B cell (primary cell): Measurements from ENCODE around the gene CBLB. TPM values are rescaled to one million over a fixed set of nuclear protein-coding genes. Genes with fewer than 3 reads are reported as not detected.

Source experiments
- ATAC-seq: fragments of 200-7000 bp; cut with Tn5 transposase; one replicate; pipeline ENCODE4 v1.10.0; 2021; ENCODE audit warnings: low read depth, mild to moderate bottlenecking, moderate number of reproducible peaks, moderate library complexity
- CTCF ChIA-PET: fragments of 350-600 bp; sonication (Branson Sonifier 250); formaldehyde crosslinking; loops from one replicate; lab custom pipeline; 2021; ENCODE audit warnings: antibody characterized with exemption, inconsistent platforms; lab: Charles Lee
- POLR2A ChIA-PET: fragments of 350-600 bp; sonication (Branson Sonifier 250); formaldehyde crosslinking; loops from one replicate; lab custom pipeline; 2021; ENCODE audit warnings: antibody characterized with exemption; lab: Charles Lee
- DNase-seq: peaks from one replicate; pipeline ENCODE4 v3.0.0; 2013
- H2AFZ ChIP-seq: 2 replicates; pipeline ENCODE4 v1.6.1; 2012; ENCODE audit warnings: mild to moderate bottlenecking, low read depth, low read length; ENCODE audit not compliant: insufficient read depth, poor library complexity, severe bottlenecking
- H3K27ac ChIP-seq, 2 donors: 1 replicate in 1 of 2; 2 replicates in 1 of 2; pipeline ENCODE4 v1.5.1; 2012 to 2013; ENCODE audit warnings: low read length in 2 of 2, mild to moderate bottlenecking in 2 of 2, moderate library complexity in 1 of 2
- H3K27me3 ChIP-seq, 4 experiments: fragments of 200-600 bp in 1 of 4; sonication (generic) in 1 of 4; replicated peaks in 1 of 4; 1 replicate in 2 of 4; 2 replicates in 2 of 4; pipeline versions ENCODE4 v1.6.1 to v1.7.0; 2013 to 2016; ENCODE audit warnings: low read length in 3 of 4, mild to moderate bottlenecking in 2 of 4, mixed read lengths in 1 of 4, moderate library complexity in 1 of 4; ENCODE audit not compliant: insufficient read depth in 4 of 4, control insufficient read depth in 3 of 4; ENCODE audit errors: control extremely low read depth in 1 of 4
- H3K36me3 ChIP-seq, 2 experiments: replicated peaks in 1 of 2; 1 replicate in 1 of 2; 2 replicates in 1 of 2; pipeline versions ENCODE4 v1.6.1 to v1.7.1; 2013; ENCODE audit warnings: low read length in 1 of 2; ENCODE audit not compliant: insufficient read depth in 2 of 2, control insufficient read depth in 1 of 2; ENCODE audit errors: control extremely low read depth in 1 of 2, extremely low read depth in 1 of 2
- H3K4me1 ChIP-seq, 2 donors: fragments of 200-600 bp in 1 of 2; sonication (generic) in 1 of 2; 1 replicate in 1 of 2; 2 replicates in 1 of 2; pipeline versions ENCODE4 v1.5.1 to v1.6.1; 2013 to 2017; ENCODE audit warnings: low read length in 2 of 2; ENCODE audit not compliant: control insufficient read depth in 2 of 2, insufficient read depth in 2 of 2
- H3K4me2 ChIP-seq: replicated peaks from 2 replicates; pipeline ENCODE3; 2012; ENCODE audit warnings: mild to moderate bottlenecking, low read depth, low read length; ENCODE audit not compliant: poor library complexity, severe bottlenecking
- H3K4me3 ChIP-seq, 5 experiments: fragments of 200-600 bp in 1 of 5; sonication (generic) in 1 of 5; 1 replicate in 3 of 5; 2 replicates in 2 of 5; pipeline versions ENCODE4 v1.5.1 to v1.7.0; 2011 to 2016; ENCODE audit warnings: low read length in 4 of 5, mild to moderate bottlenecking in 4 of 5, low read depth in 2 of 5, control low read depth in 1 of 5, moderate library complexity in 1 of 5; ENCODE audit not compliant: insufficient read depth in 1 of 5; ENCODE audit errors: control extremely low read depth in 1 of 5, extremely low read depth in 1 of 5
- H3K79me2 ChIP-seq: fragments of 200-600 bp; sonication (generic); one replicate; pipeline ENCODE4 v1.6.0; 2016; ENCODE audit warnings: low read length; ENCODE audit not compliant: control insufficient read depth, insufficient read depth
- H3K9ac ChIP-seq: fragments of 200-600 bp; sonication (generic); 2 replicates; pipeline ENCODE4 v1.6.1; 2017; ENCODE audit warnings: mild to moderate bottlenecking, low read length, moderate library complexity
- H3K9me3 ChIP-seq, 3 donors: one replicate each; pipeline versions ENCODE4 v1.6.1 to v1.7.1; 2013; ENCODE audit warnings: low read length in 2 of 3; ENCODE audit not compliant: control insufficient read depth in 2 of 3, insufficient read depth in 1 of 3; ENCODE audit errors: control extremely low read depth in 1 of 3
- H4K20me1 ChIP-seq: 2 replicates; pipeline ENCODE4 v1.6.0; 2012; ENCODE audit warnings: mild to moderate bottlenecking, low read length; ENCODE audit not compliant: insufficient read depth, control insufficient read depth, poor library complexity, severe bottlenecking
- H3K27ac Mint-ChIP-seq: one replicate; pipeline ENCODE4 v1.8.0; 2021; ENCODE audit warnings: mixed read lengths
- H3K27me3 Mint-ChIP-seq: one replicate; pipeline ENCODE4 v1.8.0; 2021; ENCODE audit warnings: mixed read lengths
- H3K4me1 Mint-ChIP-seq: one replicate; pipeline ENCODE4 v1.8.0; 2021; ENCODE audit warnings: mixed read lengths
- H3K4me3 Mint-ChIP-seq: one replicate; pipeline ENCODE4 v1.8.0; 2021; ENCODE audit warnings: mixed read lengths
- H3K9me3 Mint-ChIP-seq: one replicate; pipeline ENCODE4 v1.8.0; 2022; ENCODE audit warnings: mixed read lengths; ENCODE audit not compliant: insufficient read depth
- CTCF ChIP-seq: fragments of 200-600 bp; IDR thresholded peaks from one replicate; pipeline ENCODE4 v1.8.0; 2022; ENCODE audit warnings: antibody characterized with exemption, mild to moderate bottlenecking
- EZH2 ChIP-seq: IDR thresholded peaks from 2 replicates; pipeline ENCODE4 v1.6.1; 2012; ENCODE audit warnings: borderline replicate concordance, low read depth, mild to moderate bottlenecking, moderate library complexity, low read length; ENCODE audit not compliant: insufficient read depth, poor library complexity, severe bottlenecking
- WGBS: methylation state at CpG from one replicate; pipeline ENCODE4 v1.1.5; 2013; ENCODE audit warnings: missing lambda C conversion rate; ENCODE audit not compliant: insufficient coverage; 5-methylcytosine and 5-hydroxymethylcytosine counted together
- intact Hi-C: fragments of 100-400 bp; cut with micrococcal nuclease; formaldehyde crosslinking; loops from one replicate; pipeline ENCODE4 v1.10.0; 2022
- polyA plus RNA-seq: library from polyadenylated mRNA; depleted of rRNA; stranded (reverse); fragments of >200 nt; gene quantifications from 2 replicates; pipeline ENCODE4 v1.2.3, GENCODE V29; 2012
- total RNA-seq, 2 donors: library from RNA; stranded (reverse); fragments of 120-200 nt in 1 of 2; gene quantifications; 1 replicate in 1 of 2; 2 replicates in 1 of 2; pipeline versions ENCODE4 v1.2.3 to v1.2.4, GENCODE V29; 2013 to 2022

The CBLB gene
- total and polyA plus RNA-seq, 2 donors (not counting 1 experiment from before 2014, with no cell fraction given), result 19.0 to 135 TPM

GRCh38 chr3:105883798-105884377 is 15.1 kb upstream of the CBLB start:
- H3K4me3 ChIP-seq, result no peak overlapping the region
- DNase-seq (no peak), ATAC-seq (no peak)
- CTCF ChIA-PET, result no interaction called here
- no peaks in the 10 kb centered on the region for H4K20me1 ChIP-seq
- H3K27me3 Mint-ChIP-seq, result no peaks in the 10 kb centered on the region
- WGBS, result 94% methylated on average over 1 of the region's 1 CpG
- no peak overlapping the region for H3K27ac ChIP-seq
- no peaks in the 10 kb centered on the region for H3K36me3 ChIP-seq
- H3K4me3 Mint-ChIP-seq, result no peak overlapping the region
- TF ChIP-seq EZH2 (no peak), CTCF (no peak)
- POLR2A ChIA-PET, result no interaction called here
- H3K4me2 ChIP-seq, result no peak overlapping the region
- intact Hi-C loops, result loop anchor here (2.0 kb wide), 1 partner anchor 15 kb away; the partner anchor contains the start of gene CBLB
- no peaks in the 10 kb centered on the region for H3K27me3 ChIP-seq
- no peaks in the 10 kb centered on the region for H3K79me2 ChIP-seq
- no peak overlapping the region for H3K9ac ChIP-seq
- no peaks in the 10 kb centered on the region for H3K9me3 ChIP-seq
- H3K27ac Mint-ChIP-seq, result no peak overlapping the region
- H3K9me3 Mint-ChIP-seq, result no peaks in the 10 kb centered on the region
- peaks cover 3% of the 10 kb centered on the region for H3K4me1 Mint-ChIP-seq
- H2AFZ ChIP-seq, result no peak overlapping the region
- H3K4me1 ChIP-seq, result peaks cover 0 to 3% of the 10 kb centered on the region in 2 donors

GRCh38 chr3:105880681-105881290 is 12.0 kb upstream of the CBLB start:
- no peaks in the 10 kb centered on the region for H3K36me3 ChIP-seq
- peaks cover 9 to 12% of the 10 kb centered on the region in 2 donors for H3K4me1 ChIP-seq
- Mint-ChIP-seq H3K4me1 (peaks cover 18% of the 10 kb centered on the region), H3K27me3 (no peaks in the 10 kb centered on the region), H3K4me3 (no peak overlapping the region), H3K9me3 (no peaks in the 10 kb centered on the region), H3K27ac (no peak overlapping the region)
- no peak overlapping the region for H3K4me2 ChIP-seq
- H3K27me3 ChIP-seq, result no peaks in the 10 kb centered on the region
- H3K27ac ChIP-seq, result no peak overlapping the region
- DNase-seq, result no peak
- H3K79me2 ChIP-seq, result no peaks in the 10 kb centered on the region
- no CpG with 5 or more reads among the region's 4 CpGs for WGBS
- ChIA-PET POLR2A (no interaction called here), CTCF (interaction anchor here (1.0 kb wide), 1 partner anchor 12 kb away, joined by 3 read pairs; the partner anchor contains the start of gene CBLB)
- no peak overlapping the region for H2AFZ ChIP-seq
- ATAC-seq, result no peak
- no peak for TF ChIP-seq CTCF
- no peak for TF ChIP-seq EZH2
- no peak overlapping the region for H3K4me3 ChIP-seq
- H4K20me1 ChIP-seq, result no peaks in the 10 kb centered on the region
- H3K9ac ChIP-seq, result no peak overlapping the region
- no peaks in the 10 kb centered on the region for H3K9me3 ChIP-seq
- intact Hi-C loops, result no loop called here
